HepG2 (cell line): ENCODE data around the gene BABAM2. TPM values are rescaled to one million over a fixed set of nuclear protein-coding genes. Genes with fewer than 3 reads are reported as not detected.

Source experiments
- AGO1 ChIP-seq: fragments of 200-400 bp; formaldehyde crosslinking; IDR thresholded peaks from 2 replicates; pipeline ENCODE4 v1.6.1; 2017; ENCODE audit warnings: mild to moderate bottlenecking, low read depth, low read length, moderate library complexity; ENCODE audit not compliant: poor library complexity, severe bottlenecking
- CREBL2 ChIP-seq: sonication (generic); formaldehyde crosslinking; IDR thresholded peaks from 2 replicates; pipeline ENCODE4 v1.8.1; 2023; ENCODE audit warnings: missing genetic modification reagents, mild to moderate bottlenecking, borderline replicate concordance
- CSRNP1 ChIP-seq: sonication (generic); formaldehyde crosslinking; IDR thresholded peaks from 2 replicates; pipeline ENCODE4 v1.8.1; 2023; ENCODE audit warnings: mild to moderate bottlenecking, missing genetic modification reagents
- ETV5 ChIP-seq: IDR thresholded peaks from 2 replicates; pipeline ENCODE4 v1.6.1; 2018; ENCODE audit warnings: missing biosample characterization, missing genetic modification reagents, inconsistent platforms, borderline replicate concordance
- FOSL1 ChIP-seq: sonication (generic); formaldehyde crosslinking; IDR thresholded peaks from 2 replicates; pipeline ENCODE4 v1.9.0; 2021; ENCODE audit warnings: missing genetic modification reagents, borderline replicate concordance
- GTF3A ChIP-seq: sonication (generic); formaldehyde crosslinking; conservative IDR thresholded peaks from 2 replicates; pipeline ENCODE4 v1.4.0; 2020; ENCODE audit warnings: mild to moderate bottlenecking, missing genetic modification reagents
- HIVEP1 ChIP-seq: sonication (generic); formaldehyde crosslinking; IDR thresholded peaks from 2 replicates; pipeline ENCODE4 v1.4.0; 2020; ENCODE audit warnings: mild to moderate bottlenecking, missing genetic modification reagents
- HMGXB3 ChIP-seq: sonication (generic); formaldehyde crosslinking; IDR thresholded peaks from 2 replicates; pipeline ENCODE4 v1.4.0; 2020; ENCODE audit warnings: missing genetic modification reagents, borderline replicate concordance
- KLF11 ChIP-seq: IDR thresholded peaks from 2 replicates; pipeline ENCODE4 v1.6.1; 2016; ENCODE audit warnings: missing compliant biosample characterization
- MAZ ChIP-seq, 2 experiments: sonication (generic) in 1 of 2; formaldehyde crosslinking in 1 of 2; IDR thresholded peaks; 2 replicates each; pipeline versions ENCODE4 v1.5.0 to v1.6.1; 2012 to 2020; ENCODE audit warnings: low read depth in 2 of 2, mild to moderate bottlenecking in 2 of 2, borderline replicate concordance in 1 of 2, improper control_type of control experiment in 1 of 2, low read length in 1 of 2, missing genetic modification reagents in 1 of 2, moderate library complexity in 1 of 2
- PHF21A ChIP-seq: sonication (generic); formaldehyde crosslinking; IDR thresholded peaks from 2 replicates; pipeline ENCODE4 v1.5.0; 2020; ENCODE audit warnings: mild to moderate bottlenecking, missing genetic modification reagents
- YEATS2 ChIP-seq: sonication (generic); formaldehyde crosslinking; IDR thresholded peaks from 2 replicates; pipeline ENCODE4 v1.4.0; 2020; ENCODE audit warnings: missing genetic modification reagents, borderline replicate concordance
- ZBTB3 ChIP-seq: sonication (generic); formaldehyde crosslinking; IDR thresholded peaks from 2 replicates; pipeline ENCODE4 v1.4.0; 2020; ENCODE audit warnings: low read depth, mild to moderate bottlenecking, moderate library complexity, missing genetic modification reagents, borderline replicate concordance
- ZNF20 ChIP-seq: sonication (generic); formaldehyde crosslinking; IDR thresholded peaks from 2 replicates; pipeline ENCODE4 v1.4.0; 2020; ENCODE audit warnings: mild to moderate bottlenecking, moderate library complexity, missing genetic modification reagents
- ZNF644 ChIP-seq: IDR thresholded peaks from 2 replicates; pipeline ENCODE4 v1.6.1; 2016; ENCODE audit warnings: low read depth
- polyA plus RNA-seq, 8 experiments: library from polyadenylated mRNA; depleted of rRNA in 3 of 8; stranded (reverse) in 7 of 8; unstranded in 1 of 8; fragments of >200 nt; fragmentation: Illumina TruSeq in 4 of 8; extraction: Trizol in 4 of 8; gene quantifications; 2 replicates each; pipeline versions ENCODE4 v1.2.1 to v1.2.3, GENCODE V29; 2011 to 2016; ENCODE audit warnings: low read depth in 4 of 8, missing spikeins in 1 of 8, mixed read lengths in 1 of 8; ENCODE audit not compliant: insufficient read depth in 1 of 8
- total RNA-seq, 5 experiments: library from RNA; depleted of rRNA; stranded (reverse); fragments of >200 nt; fragmentation: Illumina TruSeq; extraction: Trizol; gene quantifications; 2 replicates each; pipeline ENCODE4 v1.2.3, GENCODE V29; 2016; ENCODE audit warnings: low read depth in 1 of 5
- TF ChIP-seq, protein P1 (sequence below): sonication (generic); formaldehyde crosslinking; IDR thresholded peaks from 2 replicates; pipeline ENCODE4 v1.9.0; 2022; ENCODE audit warnings: low read depth, missing genetic modification reagents
- TF ChIP-seq, protein P2 (sequence below): sonication (generic); formaldehyde crosslinking; IDR thresholded peaks from 2 replicates; pipeline ENCODE4 v1.8.1; 2023; ENCODE audit warnings: mild to moderate bottlenecking, moderate library complexity, missing genetic modification reagents
- TF ChIP-seq, protein P3 (sequence below): sonication (generic); formaldehyde crosslinking; conservative IDR thresholded peaks from 2 replicates; pipeline ENCODE4 v1.4.0; 2020; ENCODE audit warnings: missing genetic modification reagents

The BABAM2 gene
- total and polyA plus RNA-seq, 2 of the 13 experiments (the other 11 are each of a cell fraction or from before 2014, with no cell fraction given): 24.9 to 28.0 TPM

DNA sequence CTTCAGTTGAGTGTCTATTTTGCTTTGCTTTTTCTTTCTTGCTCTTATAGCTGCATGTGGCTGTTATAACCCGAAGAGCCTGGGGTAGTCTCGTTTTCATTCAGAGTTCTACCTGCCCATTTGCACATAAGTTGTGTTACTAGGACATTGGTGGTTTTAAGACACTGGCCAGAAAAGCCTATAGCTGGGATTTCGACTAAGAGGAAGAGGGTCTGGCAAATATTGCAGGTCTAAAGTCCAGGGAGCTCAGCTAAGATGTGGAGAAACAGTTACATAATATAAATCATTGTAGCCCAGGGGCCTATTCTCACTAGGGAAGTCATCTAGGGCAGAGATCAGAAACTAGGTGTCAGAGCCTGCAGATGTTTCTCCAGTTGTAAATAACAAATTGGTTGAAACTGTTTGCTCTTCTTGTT, 120.8 kb downstream of the BABAM2 start (continued):
- TF ChIP-seq, protein P1, sequence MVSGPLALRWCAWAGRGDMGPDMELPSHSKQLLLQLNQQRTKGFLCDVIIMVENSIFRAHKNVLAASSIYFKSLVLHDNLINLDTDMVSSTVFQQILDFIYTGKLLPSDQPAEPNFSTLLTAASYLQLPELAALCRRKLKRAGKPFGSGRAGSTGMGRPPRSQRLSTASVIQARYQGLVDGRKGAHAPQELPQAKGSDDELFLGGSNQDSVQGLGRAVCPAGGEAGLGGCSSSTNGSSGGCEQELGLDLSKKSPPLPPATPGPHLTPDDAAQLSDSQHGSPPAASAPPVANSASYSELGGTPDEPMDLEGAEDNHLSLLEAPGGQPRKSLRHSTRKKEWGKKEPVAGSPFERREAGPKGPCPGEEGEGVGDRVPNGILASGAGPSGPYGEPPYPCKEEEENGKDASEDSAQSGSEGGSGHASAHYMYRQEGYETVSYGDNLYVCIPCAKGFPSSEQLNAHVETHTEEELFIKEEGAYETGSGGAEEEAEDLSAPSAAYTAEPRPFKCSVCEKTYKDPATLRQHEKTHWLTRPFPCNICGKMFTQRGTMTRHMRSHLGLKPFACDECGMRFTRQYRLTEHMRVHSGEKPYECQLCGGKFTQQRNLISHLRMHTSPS (CRISPR knock-in tag): no peak
- TF ChIP-seq PHF21A (CRISPR knock-in tag): peak; percentile 88
- no peak for TF ChIP-seq KLF11
- TF ChIP-seq, protein P2, sequence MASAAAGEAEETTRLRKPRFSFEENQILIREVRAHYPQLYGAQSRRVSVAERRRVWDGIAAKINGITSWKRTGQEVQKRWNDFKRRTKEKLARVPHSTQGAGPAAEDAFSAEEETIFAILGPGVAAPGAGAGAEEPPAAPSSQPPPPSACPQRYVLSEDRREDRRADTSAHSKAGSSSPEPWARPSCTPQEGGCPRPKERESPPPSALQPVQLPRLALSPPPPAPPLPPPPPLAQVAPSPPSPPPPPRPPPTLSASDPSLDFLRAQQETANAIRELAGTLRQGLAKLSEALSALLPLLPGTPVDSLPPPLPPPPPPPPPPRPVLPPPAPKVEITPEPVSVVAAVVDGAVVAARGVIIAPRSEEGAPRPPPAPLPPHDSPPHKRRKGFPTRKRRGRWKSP (CRISPR knock-in tag): peak; percentile 36; the same call in 1 of the 2 replicates
- no peak for TF ChIP-seq CSRNP1 (CRISPR knock-in tag)
- TF ChIP-seq, protein P3, sequence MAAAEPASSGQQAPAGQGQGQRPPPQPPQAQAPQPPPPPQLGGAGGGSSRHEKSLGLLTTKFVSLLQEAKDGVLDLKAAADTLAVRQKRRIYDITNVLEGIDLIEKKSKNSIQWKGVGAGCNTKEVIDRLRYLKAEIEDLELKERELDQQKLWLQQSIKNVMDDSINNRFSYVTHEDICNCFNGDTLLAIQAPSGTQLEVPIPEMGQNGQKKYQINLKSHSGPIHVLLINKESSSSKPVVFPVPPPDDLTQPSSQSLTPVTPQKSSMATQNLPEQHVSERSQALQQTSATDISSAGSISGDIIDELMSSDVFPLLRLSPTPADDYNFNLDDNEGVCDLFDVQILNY (CRISPR knock-in tag): no peak
- TF ChIP-seq MAZ (IDR thresholded peaks at IDR 0.05; ENCODE audit: borderline replicate concordance, low read depth, low read length): no peak
- 0 out of 2 replicates have a peak, but pooled peaks have one; percentile 35 for TF ChIP-seq MAZ (CRISPR knock-in tag; IDR thresholded peaks at IDR 0.05; ENCODE audit: low read depth)
- no peak for TF ChIP-seq FOSL1 (CRISPR knock-in tag)
- no peak for TF ChIP-seq CREBL2 (CRISPR knock-in tag)
- no peak for TF ChIP-seq AGO1
- TF ChIP-seq HMGXB3 (CRISPR knock-in tag): 0 out of 2 replicates have a peak, but pooled peaks have one; percentile 48
- peak; percentile 58; the same call in 1 of the 2 replicates for TF ChIP-seq ZNF644 (CRISPR knock-in tag)
- 0 out of 2 replicates have a peak, but pooled peaks have one; percentile 36 for TF ChIP-seq YEATS2 (CRISPR knock-in tag)
- no peak for TF ChIP-seq ZNF20 (CRISPR knock-in tag)
- TF ChIP-seq HIVEP1: no peak
- TF ChIP-seq ETV5 (CRISPR knock-in tag): peak; percentile 28; the same call in 1 of the 2 replicates
- TF ChIP-seq ZBTB3 (CRISPR knock-in tag): no peak
- TF ChIP-seq GTF3A: no peak
